Stimulated activated effector memory CD8-positive, alpha-beta T cell treated with anti-CD3 and anti-CD28 coated beads, Interleukin-12 subunit alpha, Interleukin-12 subunit beta, amount 100 ng/mL, for 72 hours (primary cell): ENCODE results near the gene MDC1.
"Not testable (repeated sequence)": the region's sequence is repeated elsewhere in the genome, so short reads cannot be mapped to it uniquely, and the experiment has no call there.

Source experiments
- ATAC-seq: fragments of 150-1000 bp; cut with Tn5 transposase; 2 replicates; pipeline ENCODE4 v1.10.0; 2021
- DNase-seq, 2 donors: peaks; one replicate each; pipeline ENCODE4 v3.0.0; 2021 to 2022; ENCODE audit warnings: low spot score in 2 of 2
- H3K27ac Mint-ChIP-seq: one replicate; pipeline ENCODE4 v1.8.0; 2022; ENCODE audit warnings: mild to moderate bottlenecking, mixed read lengths
- H3K36me3 Mint-ChIP-seq: one replicate; pipeline ENCODE4 v1.8.0; 2022; ENCODE audit warnings: mild to moderate bottlenecking, mixed read lengths
- H3K4me1 Mint-ChIP-seq: one replicate; pipeline ENCODE4 v1.8.0; 2022; ENCODE audit warnings: mixed read lengths
- H3K4me3 Mint-ChIP-seq: one replicate; pipeline ENCODE4 v1.8.0; 2022; ENCODE audit warnings: mild to moderate bottlenecking, mixed read lengths
- H3K9me3 Mint-ChIP-seq: one replicate; pipeline ENCODE4 v1.8.0; 2022; ENCODE audit warnings: mixed read lengths

Gene MDC1

GRCh38 chr6:30666300-30666699 lies 50.8 kb downstream of the MDC1 start:
- H3K9me3 Mint-ChIP-seq, H3K4me3 Mint-ChIP-seq: not testable (repeated sequence)
- ATAC-seq, result peak; percentile 87

DNA sequence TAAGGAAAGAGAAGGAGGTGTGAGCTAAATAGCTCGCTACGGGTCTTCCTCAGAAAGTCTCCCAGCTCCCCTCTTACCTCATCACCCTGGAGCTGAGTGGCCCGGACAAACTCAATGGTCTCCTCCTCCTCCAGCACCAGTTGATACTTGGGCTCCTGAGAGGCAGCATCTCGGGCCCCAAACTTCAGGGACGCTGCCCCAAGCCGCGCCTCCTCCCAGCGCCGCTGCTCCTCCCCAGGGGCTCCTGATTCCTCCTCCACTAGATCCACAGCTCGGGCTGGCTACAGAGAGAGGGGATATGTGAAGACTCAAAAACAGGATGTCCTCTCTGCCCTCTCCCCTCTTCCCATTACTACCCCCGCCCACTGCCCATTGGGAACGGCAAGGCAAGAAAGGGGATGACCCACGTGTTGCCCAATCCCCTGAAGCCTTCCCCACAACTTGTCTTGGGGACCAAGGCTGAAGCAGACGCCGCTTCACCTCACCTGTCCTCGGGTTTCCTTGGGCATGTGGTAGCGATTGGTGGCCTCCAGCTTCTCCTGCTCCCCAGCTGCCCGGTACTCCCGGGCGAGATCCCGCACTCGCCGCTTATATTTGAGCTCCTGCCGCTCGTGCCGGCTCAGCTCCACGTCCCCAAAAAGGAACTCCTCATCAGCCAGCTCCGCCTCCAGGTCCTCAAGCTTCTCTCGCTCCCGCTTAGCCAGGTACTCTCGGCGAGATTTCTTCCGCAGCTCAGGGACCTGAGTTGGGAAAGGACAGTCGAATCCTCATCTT lies 51.9 kb downstream of the MDC1 start:
- H3K9me3 Mint-ChIP-seq, result no peaks in the 10 kb centered on the region
- H3K27ac Mint-ChIP-seq, result peak overlapping the region; percentile 72
- no peak for ATAC-seq
- H3K4me3 Mint-ChIP-seq, result no peak overlapping the region
- DNase-seq, result no peak
- H3K36me3 Mint-ChIP-seq, result peaks cover 97% of the 10 kb centered on the region
- H3K4me1 Mint-ChIP-seq, result peaks cover 14% of the 10 kb centered on the region

More at GRCh38 chr6:30666300-30666699, 50.8 kb downstream of the MDC1 start:
- H3K4me1 Mint-ChIP-seq, result peaks cover 25% of the 10 kb centered on the region
- peak overlapping the region; percentile 72 for H3K27ac Mint-ChIP-seq
- H3K36me3 Mint-ChIP-seq, result peaks cover 97% of the 10 kb centered on the region
- DNase-seq, result not testable (repeated sequence)

GRCh38 chr6:30657922-30658321 lies 59.2 kb downstream of the MDC1 start:
- not testable (repeated sequence) for ATAC-seq, H3K4me1 Mint-ChIP-seq, DNase-seq, H3K4me3 Mint-ChIP-seq, H3K9me3 Mint-ChIP-seq
- Mint-ChIP-seq H3K27ac (peak overlapping the region; percentile 14), H3K36me3 (peaks cover 99% of the 10 kb centered on the region)

DNA sequence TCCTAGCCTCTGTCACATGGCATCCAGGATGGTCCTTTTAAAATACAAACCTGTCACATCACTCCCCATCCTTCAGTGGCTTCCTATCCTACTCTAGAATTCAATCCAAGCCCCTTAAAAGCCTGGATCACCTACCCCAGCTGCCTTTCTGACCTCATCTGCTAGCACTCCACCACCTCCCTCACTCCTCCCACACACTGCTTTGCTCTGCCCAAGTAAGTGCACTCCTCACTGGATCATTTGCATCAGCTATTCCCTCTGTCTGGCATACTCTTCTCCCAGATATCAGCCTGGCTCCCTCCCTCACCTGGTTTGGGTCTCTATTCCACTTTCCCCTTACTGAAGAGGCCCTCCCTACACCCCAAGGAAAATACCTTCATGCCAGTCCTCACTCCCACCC lies 59.6 kb downstream of the MDC1 start:
- peaks cover 99% of the 10 kb centered on the region for H3K36me3 Mint-ChIP-seq
- DNase-seq (no peak), ATAC-seq (no peak)
- H3K27ac Mint-ChIP-seq, result peak overlapping the region; percentile 14
- H3K4me1 Mint-ChIP-seq, result no peaks in the 10 kb centered on the region
- no peak overlapping the region for H3K4me3 Mint-ChIP-seq
- no peaks in the 10 kb centered on the region for H3K9me3 Mint-ChIP-seq

DNA sequence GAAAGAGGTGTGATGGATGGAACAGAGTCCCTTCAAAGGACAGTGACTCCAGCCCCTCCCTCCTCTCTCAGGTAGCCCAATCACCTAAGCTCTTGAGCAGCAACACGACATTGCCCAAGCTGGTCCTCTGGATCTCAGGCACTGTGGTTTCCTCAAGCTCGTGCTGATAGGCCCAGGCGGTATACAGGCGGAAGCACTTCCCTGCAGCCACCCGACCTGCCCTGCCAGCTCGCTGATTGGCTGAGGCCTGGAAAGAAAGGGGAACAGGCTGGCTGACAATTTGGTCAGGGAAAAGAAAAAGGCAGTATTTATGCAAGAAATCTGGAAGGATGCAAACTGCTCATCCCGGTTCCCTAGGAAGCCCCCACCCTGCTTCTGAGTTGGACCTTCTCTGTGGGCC lies 60.6 kb downstream of the MDC1 start:
- Mint-ChIP-seq H3K9me3 (no peaks in the 10 kb centered on the region), H3K27ac (peak overlapping the region; percentile 14), H3K4me1 (no peaks in the 10 kb centered on the region), H3K4me3 (no peak overlapping the region), H3K36me3 (peaks cover 99% of the 10 kb centered on the region)
- no peak for ATAC-seq
- no peak for DNase-seq

GRCh38 chr6:30655743-30656094 lies 61.4 kb downstream of the MDC1 start:
- Mint-ChIP-seq H3K27ac (no peak overlapping the region), H3K4me1 (no peaks in the 10 kb centered on the region), H3K36me3 (peaks cover 99% of the 10 kb centered on the region), H3K9me3 (no peaks in the 10 kb centered on the region), H3K4me3 (no peak overlapping the region)
- no peak for DNase-seq
- ATAC-seq, result no peak

GRCh38 chr6:30654798-30655742 lies 62.0 kb downstream of the MDC1 start:
- Mint-ChIP-seq H3K9me3 (no peaks in the 10 kb centered on the region), H3K4me3 (no peak overlapping the region), H3K36me3 (peaks cover 99% of the 10 kb centered on the region), H3K27ac (no peak overlapping the region), H3K4me1 (no peaks in the 10 kb centered on the region)
- DNase-seq (no peak), ATAC-seq (no peak)

GRCh38 chr6:30651143-30651542 lies 65.9 kb downstream of the MDC1 start:
- H3K4me3 Mint-ChIP-seq, result no peak overlapping the region
- DNase-seq (no peak), ATAC-seq (no peak)
- peaks cover 79% of the 10 kb centered on the region for H3K36me3 Mint-ChIP-seq
- H3K9me3 Mint-ChIP-seq, result no peaks in the 10 kb centered on the region
- peaks cover 11% of the 10 kb centered on the region for H3K4me1 Mint-ChIP-seq
- peak overlapping the region; percentile 32 for H3K27ac Mint-ChIP-seq
